Stimulated activated naive CD8-positive, alpha-beta T cell treated with anti-CD3 and anti-CD28 coated beads, Interleukin-15, Interleukin-2, amounts not matched to agents 100 U/mL and 50 U/mL, for 24 hours (primary cell): ENCODE data around the gene HCK.
A peak's percentile ranks its signal among the peaks of the same experiment; 100 is the strongest.

Experiments used
- ATAC-seq: fragments of 150-1000 bp; cut with Tn5 transposase; one replicate; pipeline ENCODE4 v1.10.0; 2021
- DNase-seq: peaks from one replicate; pipeline ENCODE4 v3.0.0; 2021

HCK gene

DNA sequence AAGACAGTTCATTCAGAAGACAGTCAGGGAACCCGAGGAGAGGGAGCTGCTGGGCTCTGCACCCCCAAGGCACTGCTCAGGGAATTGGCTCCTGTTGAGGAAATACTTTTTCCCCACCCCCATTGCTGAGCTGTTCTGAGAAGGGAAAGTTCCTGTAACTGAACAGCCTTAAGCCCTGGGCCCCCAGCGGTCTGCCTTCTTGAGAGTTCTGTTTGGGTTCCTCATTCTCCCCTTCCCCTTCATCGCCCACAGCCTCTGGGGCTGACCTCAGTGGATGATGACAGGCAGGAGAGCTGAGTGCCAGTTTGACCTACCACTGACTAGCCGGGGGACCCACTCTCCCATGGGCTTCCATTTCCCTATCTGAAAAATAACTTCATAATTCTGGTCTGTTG lies 10.7 kb downstream of the HCK start:
- DNase-seq (peak; percentile 16), ATAC-seq (peak; percentile 50)

DNA sequence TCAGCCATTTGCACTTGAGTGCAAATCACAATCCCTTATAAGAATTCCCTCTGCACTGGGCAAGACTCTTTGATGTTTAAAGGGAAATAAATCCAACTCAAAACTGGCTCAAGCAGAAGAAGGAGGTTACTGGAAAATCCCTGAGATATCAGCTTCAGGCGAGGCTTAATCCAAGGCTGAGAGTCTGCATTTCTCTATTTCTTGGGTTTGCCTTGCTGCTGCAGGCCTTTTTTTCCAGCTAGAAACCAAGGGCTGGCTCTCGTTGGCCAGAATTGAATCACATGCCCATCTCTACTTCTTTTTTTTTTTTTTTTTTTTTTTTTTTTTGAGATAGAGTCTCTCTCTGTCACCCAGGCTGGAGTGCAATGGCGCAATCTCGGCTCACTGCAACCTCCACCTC lies 11.7 kb downstream of the HCK start:
- ATAC-seq (no peak), DNase-seq (no peak)

DNA sequence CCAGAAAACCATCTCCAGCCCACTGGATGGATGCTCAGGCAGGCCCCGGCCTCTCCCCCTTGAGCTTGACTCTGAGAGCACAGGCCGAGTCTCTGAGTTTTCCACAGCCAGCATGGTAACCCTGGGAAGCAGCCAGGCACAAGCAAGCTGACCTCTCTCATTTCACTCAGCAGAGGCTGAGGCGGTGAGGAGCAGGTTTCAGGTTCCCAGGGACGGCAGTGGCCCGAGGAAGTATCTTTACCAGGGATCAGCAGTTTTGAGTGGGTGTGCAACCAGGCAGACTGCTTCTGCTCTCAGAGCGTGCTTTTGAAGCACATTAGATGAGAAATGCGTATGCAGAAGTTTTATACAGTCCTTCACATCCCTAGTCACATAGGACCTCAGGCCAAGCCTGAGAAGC lies 12.6 kb downstream of the HCK start:
- DNase-seq: no peak
- no peak for ATAC-seq

DNA sequence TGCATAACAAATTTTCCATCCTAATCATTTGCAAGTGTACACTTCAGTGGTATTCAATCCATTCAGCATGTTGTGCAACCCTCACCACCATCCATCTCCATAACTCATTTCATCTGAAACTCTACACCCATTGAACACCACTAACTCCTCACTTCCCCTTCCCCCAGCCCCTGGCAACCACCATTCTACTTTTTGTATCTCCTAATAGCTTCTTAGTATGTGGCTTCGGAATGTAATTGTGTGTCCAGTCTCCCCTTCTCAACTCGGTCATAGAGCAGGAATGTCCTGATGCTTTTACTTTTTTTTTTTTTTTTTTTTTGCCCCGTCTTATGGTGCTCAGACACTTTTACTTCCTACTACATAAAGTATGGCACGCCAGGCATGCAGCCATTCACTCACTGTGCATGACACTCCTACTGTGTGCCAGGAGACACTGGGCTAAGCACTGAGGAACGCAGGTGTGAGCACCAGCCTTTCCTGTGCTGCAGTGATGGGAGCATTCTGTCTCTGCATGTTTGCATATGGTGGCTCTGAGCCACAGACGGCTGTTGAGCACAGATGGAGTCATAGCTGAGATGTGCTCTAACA lies 15.3 kb downstream of the HCK start:
- no peak for ATAC-seq

DNA sequence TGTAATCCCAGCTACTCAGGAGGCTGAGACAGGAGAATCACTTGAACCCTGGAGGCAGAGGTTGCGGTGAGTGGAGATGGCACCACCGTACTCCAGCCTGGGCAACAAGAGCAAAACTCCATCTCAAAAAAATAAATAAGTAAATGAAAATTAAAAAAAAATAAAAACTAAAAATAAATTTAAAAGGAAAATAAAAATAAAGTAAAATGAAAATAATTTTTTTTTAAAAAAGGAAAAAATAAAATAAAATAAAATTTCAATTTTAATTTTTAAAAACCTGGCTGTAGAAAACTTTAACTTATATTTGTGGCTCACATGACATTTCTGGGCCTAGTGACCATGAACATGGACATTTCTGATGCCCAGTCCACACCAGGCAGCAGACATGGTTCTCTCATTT lies 16.1 kb downstream of the HCK start:
- DNase-seq: no peak
- ATAC-seq: no peak

More for the DNA sequence above, 15.3 kb downstream of the HCK start:
- no peak for DNase-seq

DNA sequence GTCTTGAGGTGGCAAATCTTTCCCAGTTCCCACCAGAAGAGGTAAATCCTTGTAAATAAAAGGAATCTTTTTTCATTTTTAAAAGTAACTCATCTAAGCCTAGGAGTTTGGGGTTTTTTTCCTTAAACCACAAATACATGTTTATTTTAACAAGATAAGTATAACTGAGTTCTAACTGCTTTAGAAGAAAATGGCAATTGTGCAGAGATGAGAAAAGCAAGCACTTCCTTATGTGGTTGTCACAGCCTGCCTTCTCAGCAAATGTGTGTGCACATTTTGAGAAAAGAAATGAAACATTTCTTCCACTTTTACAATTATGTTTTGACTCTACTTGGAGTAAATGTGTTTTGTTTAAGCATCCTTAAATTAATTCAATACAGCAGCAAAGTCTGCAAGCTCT lies 17.7 kb downstream of the HCK start:
- no peak for DNase-seq
- ATAC-seq: no peak

DNA sequence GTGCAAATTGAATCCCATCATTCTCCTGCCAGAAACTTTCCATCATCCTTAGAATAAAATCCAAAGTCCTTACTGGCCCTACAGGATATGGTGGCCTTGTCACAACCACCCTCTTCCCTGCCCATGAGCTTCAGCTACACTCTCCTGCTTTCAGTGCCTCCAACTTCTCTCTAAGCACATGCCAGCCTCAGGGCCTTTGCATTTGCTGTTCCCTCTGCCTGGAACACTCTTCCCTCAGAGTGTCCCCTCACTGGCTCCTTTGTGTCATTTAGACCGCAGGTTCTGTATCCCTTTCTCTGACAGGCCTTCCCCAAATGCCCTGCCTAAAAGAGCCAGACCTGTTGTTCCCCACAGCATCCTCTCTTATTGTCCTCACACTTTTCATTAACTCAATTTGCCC lies 18.2 kb downstream of the HCK start:
- DNase-seq (no peak), ATAC-seq (no peak)

DNA sequence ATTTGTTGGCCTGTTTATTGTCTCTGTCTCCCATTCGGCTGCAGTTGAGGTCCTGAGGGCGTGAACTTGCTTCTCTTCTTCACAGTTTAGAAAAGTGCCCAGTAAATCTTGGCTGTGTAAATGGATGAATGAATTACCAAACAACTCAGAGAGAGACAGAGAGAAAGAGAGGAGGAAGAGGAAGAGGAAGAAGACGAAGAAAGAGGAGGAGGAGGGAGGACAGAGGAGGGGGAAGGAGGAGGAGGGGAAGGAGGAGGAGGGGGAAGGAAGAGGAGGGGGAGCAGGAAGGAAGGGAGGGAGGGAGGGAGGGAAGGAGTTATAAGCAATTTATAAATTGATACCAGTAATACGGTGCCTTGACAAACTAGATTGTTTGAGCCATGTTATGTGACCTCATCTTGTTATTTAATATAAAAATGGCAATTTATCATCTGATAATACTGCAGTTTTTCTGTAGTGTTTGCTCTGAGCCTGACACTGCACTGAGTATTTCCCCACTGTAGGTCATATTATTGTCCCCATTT lies 18.7 kb downstream of the HCK start:
- ATAC-seq: no peak
- DNase-seq: no peak

DNA sequence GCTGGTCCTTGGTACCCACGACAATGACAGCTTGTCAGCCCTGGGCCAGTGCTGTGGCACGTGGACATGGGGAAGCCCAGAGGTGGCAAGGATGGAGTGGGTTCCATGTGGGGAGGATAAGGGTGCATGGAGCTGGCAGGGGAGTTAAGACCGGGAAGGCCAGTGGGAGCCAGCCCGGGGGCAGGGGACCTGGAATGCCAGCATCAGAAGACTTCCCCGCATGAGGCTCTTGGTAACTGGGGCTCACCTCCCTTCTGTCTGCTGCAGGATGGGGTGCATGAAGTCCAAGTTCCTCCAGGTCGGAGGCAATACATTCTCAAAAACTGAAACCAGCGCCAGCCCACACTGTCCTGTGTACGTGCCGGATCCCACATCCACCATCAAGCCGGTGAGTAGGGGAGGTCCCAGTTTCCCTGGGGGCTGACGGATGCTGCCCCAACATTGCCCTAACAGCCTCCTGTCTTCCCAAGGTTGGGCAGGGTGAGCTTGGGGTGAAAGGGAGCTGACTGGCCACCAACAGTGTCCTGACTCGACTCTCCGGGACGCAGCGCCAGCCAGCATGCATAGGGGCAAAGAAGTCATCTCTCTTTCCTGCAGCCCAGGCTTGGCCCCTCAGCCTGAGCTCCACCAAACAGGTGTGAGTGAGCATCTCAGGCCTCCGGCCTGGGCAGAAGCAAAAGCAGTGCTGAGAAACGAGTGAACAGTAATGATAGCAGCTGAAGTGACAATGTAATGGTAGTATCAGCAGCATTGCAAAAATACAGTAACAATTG lies 19.5 kb downstream of the HCK start:
- DNase-seq (no peak), ATAC-seq (no peak)

DNA sequence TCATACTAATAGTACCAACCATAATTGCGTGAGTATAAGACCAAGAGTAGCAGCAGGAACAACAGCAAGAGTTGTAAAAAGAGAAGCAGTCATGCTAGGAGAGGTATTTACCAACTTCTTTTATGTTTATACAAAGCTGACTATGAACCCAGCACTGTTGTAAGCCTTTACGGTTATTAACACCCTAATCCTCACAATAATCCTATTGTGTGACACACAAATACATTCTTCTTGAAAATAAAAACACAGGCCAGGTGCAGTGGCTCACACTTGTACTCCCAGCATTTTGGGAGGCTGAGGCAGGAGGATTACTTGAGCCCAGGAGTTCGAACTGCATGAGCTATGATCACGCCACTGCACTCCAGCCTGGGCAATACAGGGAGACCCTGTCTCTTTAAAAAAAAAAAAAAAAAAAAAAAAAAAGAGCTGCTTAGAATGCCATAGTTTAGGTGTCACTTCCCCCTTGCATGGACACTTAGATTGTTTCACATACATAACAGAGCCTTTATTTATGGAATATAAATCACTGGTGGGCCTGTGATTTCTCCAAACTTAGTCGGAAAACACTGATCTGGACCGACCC lies 20.2 kb downstream of the HCK start:
- DNase-seq (no peak), ATAC-seq (no peak)

DNA sequence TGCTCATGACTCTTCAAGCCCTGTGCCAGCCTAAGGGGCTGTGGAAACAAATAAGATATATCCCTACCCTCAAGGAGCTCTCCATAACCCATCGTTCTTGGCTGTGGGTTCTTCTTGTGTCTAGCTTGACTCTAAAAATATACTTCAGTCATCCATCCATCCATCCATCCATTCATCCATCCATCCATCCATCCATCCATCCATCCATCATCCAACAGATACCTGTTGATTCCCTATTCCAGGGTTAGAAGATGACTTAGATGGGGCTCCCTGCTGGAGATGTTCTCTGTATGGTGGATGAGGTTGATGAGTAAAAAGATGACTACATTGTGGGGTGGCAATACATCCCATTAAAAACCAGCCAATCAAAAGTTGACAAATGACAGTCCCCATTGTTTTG lies 23.5 kb downstream of the HCK start:
- DNase-seq (no peak), ATAC-seq (no peak)

DNA sequence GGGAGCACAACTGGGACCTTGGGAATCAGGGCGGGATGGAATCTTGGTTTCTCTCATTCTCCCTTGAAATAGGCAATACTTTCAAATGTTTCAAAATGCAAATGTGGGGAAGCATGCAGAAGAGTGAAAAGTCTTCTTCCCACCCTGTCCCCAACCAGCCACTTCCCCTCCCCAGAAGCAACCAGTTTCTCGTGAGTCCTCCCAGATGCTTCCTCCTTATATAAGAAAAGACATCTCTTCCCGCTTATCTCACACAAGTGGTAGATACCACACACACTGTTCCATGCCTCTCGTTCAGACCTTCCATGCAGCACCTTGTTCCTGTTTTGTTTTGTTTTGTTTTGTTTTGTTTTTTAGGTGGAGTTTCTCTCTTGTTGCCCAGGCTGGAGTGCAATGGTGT lies 25.1 kb downstream of the HCK start:
- no peak for DNase-seq
- ATAC-seq: no peak

DNA sequence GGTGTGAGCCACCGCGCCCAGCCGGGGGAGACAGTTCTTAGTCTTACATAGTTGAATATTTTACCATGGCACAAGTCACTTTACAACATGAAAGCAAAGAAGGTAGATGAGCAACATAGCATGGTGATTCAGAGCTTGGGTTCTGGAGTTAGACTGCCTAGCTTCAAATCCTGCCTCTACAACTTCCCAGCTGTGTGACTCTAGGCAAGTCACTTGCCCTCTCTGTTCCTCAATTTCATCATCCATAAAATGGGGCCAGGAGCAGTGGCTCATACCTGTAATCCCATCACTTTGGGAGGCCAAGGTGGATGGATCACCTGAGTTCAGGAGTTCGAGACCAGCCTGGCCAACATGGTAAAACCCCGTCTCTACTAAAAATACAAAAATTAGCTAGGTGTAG lies 26.3 kb downstream of the HCK start:
- DNase-seq (no peak), ATAC-seq (no peak)

DNA sequence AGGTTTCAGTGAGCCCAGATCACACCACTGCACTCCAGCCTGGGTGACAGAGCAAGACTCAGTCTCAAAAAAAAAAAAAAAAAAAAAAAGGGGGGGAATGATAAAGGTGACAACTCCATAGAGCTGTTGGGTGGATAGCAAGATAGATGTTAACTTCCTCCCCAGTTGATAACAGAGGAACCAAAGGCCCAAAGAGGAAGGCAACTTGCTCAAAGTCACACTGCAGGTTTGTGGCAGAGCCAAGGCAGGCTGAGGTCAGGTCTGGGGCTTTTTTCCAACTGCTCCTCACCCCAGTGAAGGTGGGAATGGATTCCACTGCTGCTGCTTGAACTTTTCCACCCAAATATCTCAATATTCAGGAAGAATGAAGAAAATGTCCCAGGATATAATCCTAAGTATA lies 26.7 kb downstream of the HCK start:
- ATAC-seq: no peak
- DNase-seq: no peak

DNA sequence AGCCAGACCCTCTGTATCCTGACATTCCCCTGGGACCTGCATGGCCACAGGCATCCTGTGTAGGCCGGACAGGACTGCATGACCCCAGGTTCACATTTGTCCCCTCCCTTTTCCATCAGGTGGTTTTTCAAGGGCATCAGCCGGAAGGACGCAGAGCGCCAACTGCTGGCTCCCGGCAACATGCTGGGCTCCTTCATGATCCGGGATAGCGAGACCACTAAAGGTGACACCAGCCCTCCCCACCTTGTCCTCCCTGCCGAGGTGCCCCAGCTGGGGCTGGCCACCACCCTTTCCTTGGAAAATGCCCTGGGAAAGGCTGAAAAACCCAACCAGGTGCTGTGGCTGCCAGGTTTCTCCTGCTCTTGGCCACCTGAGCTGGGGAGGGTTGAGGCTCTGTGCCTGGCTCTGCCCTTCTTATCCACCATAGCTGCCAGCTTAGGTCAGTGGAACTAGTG lies 27.6 kb downstream of the HCK start:
- DNase-seq (no peak), ATAC-seq (no peak)

DNA sequence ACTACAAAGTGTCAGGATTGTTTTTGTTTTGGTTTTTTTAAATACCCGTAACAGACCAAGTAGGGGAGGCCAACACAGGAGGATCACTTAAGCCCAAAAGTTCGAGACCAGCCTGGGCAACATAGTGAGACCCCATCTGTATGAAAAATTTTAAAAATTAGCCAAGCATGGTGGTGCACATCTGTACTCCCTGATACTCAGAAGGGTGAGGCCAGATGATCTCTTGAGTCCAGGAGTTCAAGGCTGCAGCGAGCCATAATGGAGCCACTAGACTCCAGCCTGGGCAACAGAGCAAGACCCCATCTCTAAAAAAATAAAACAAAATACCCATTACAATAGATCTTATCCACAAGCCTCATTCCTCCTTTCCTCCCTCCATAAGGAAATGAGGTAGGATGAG lies 28.7 kb downstream of the HCK start:
- ATAC-seq: no peak
- DNase-seq: no peak

DNA sequence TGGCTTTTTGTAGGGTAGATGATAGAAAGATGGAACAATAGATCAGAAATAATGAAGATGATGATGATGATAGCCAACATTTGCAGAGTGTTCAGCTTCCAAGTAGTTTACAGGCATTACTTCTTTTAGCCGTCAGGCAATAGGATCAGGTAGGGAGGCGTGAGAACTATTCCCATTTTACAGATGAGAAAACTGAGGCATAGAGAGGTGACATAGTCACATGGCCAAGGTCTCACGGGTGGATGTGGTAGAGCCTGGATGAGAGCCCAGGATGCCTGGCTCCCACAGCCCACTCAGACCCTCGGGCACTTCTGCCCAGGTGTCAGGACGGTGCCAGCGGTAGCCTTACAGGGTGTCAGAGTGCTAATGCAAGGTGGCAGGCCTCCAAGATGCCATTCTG lies 31.4 kb downstream of the HCK start:
- ATAC-seq (no peak), DNase-seq (no peak)

DNA sequence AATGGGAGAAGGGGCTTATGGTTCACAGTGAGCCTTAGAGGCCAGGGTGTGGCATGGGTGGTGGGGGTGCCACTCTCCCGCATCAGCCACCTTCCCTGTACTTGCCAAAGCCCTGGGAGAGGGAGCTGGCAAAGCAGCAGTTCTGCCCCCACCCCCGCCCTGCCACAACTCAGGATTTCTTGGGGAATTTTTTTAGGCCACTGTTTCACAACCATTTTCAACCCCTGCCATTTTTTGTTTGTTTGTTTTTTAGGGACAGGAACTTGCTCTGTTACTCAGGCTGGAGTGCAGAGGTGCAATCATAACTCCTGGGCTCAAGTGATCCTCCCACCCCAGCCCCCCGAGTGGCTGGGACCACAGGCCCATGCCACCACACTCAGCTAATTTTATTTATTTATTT lies 35.0 kb downstream of the HCK start:
- ATAC-seq: no peak
- no peak for DNase-seq

DNA sequence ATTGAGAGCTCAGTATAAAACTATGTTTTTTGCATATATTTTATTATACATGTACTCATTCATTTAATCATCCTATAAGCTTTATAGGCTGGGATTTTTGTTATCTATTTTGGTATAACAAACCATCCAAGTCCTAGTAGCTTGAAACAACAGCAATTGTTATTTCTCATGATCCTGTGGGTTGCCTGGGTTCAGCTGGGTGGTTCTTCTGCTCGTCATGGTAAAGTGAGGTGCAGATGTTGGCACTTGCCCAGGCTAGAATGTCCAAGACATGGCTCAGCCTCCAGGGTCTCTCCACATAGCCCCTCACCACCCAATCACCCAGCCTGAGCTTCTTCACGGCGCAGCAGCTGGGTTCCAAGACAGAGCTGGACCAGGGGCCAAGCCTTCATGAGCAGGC lies 36.7 kb downstream of the HCK start:
- ATAC-seq (no peak), DNase-seq (no peak)

DNA sequence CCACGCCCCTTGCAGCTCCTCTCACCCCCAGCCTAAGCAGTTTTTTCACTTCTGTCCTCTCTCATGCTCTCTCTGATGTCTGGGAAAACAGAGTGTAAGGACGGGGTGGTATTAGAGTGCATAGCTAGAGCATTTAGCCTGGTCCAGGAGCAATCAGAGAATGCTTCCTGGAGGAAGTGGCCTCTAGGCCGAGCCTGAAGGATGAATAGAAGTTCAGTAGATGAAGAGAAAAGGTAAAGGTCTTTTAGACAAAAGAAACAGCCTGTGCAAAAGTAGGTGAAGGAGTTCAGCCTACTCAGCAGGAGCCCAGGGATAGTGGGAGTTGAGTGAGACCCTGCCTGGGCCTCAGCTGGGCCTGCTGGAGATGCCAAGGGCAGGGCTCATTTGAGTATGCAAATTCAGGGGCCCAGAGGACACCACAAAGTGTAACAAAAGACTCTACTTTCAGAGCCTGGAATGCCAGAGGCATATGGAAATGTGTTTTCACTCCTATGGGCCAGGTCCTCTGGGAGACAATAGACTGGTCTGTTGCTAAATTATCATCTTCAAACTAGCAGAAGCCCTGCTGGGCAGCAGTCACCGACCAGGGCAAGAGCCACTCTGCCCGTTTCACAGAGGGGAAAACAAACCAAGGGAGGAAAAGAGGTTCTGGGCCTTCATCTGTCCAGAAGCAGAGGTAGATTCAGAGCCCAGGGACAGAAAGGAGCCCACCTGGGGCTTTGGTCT lies 37.8 kb downstream of the HCK start:
- DNase-seq (no peak), ATAC-seq (no peak)

DNA sequence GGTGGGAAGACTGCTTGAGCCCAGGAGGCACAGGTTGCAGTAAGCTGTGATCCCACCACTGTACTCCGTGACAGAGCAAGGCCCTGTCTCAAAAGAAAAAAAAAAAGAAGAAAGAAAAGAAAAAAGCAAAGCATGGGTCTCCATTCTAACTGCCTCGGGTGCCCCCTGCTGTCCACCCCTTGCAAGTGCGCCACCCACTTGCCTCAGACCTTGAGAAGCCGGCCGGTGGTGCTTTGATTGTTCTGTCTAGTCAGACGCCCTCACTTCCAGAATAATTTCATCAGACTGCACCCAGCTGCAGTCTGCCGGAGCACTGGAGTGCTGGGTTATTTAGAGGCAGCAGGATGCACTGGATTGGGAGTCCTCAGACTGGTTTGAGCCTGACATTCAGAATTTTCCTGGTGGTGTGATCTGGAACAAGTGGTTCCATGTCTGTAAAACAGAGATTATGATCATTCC lies 39.9 kb downstream of the HCK start:
- ATAC-seq (peak; percentile 81), DNase-seq (peak; percentile 84)

DNA sequence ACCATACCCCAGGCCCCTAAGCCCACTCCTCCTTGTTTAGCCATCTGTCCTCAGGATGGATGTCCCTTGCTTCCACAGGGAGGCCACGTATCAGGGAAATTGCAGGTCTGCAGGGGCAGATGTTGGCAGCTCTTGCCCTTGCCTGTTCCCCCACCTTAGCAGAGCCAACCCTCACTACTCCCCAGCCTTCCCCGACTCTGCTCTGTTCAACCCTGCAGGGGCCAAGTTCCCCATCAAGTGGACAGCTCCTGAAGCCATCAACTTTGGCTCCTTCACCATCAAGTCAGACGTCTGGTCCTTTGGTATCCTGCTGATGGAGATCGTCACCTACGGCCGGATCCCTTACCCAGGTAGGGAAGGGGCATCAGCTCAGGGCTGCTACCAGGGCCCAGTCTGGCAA lies 46.7 kb downstream of the HCK start:
- no peak for ATAC-seq
- DNase-seq: no peak
